PC-9 (cell line): ENCODE data around the gene LIX1L.
"Not testable (repeated sequence)": the region's sequence is repeated elsewhere in the genome, so short reads cannot be mapped to it uniquely, and the experiment has no call there.

ENCODE experiments used
- EZH2 ChIP-seq: fragments of 200-600 bp; sonication (generic); IDR thresholded peaks from 2 replicates; pipeline ENCODE4 v1.8.0; 2017; ENCODE audit warnings: antibody characterized with exemption, low read depth
- TF ChIP-seq, protein P1 (sequence below): fragments of 200-600 bp; sonication (generic); conservative IDR thresholded peaks from 2 replicates; pipeline ENCODE4 v1.6.1; 2017; ENCODE audit warnings: mixed run types, antibody characterized with exemption, mild to moderate bottlenecking, moderate library complexity

- TF ChIP-seq, protein P1, sequence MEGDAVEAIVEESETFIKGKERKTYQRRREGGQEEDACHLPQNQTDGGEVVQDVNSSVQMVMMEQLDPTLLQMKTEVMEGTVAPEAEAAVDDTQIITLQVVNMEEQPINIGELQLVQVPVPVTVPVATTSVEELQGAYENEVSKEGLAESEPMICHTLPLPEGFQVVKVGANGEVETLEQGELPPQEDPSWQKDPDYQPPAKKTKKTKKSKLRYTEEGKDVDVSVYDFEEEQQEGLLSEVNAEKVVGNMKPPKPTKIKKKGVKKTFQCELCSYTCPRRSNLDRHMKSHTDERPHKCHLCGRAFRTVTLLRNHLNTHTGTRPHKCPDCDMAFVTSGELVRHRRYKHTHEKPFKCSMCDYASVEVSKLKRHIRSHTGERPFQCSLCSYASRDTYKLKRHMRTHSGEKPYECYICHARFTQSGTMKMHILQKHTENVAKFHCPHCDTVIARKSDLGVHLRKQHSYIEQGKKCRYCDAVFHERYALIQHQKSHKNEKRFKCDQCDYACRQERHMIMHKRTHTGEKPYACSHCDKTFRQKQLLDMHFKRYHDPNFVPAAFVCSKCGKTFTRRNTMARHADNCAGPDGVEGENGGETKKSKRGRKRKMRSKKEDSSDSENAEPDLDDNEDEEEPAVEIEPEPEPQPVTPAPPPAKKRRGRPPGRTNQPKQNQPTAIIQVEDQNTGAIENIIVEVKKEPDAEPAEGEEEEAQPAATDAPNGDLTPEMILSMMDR = not testable (repeated sequence)
- not testable (repeated sequence) for TF ChIP-seq EZH2
These were observed 37.5 kb downstream of the LIX1L start for GRCh38 chr1:145920297-145920696.
